Naive thymus-derived CD8-positive, alpha-beta T cell (primary cell): ENCODE results near the gene NOXA1. TPM values are rescaled to one million over a fixed set of nuclear protein-coding genes. Genes with fewer than 3 reads are reported as not detected.
"Not testable (repeated sequence)": the region's sequence is repeated elsewhere in the genome, so short reads cannot be mapped to it uniquely, and the experiment has no call there.

Source experiments
- ATAC-seq, 2 donors: fragments of 150-1000 bp; cut with Tn5 transposase in 1 of 2; sonication (Bioruptor Pico), chemical (Tn5 transposase) in 1 of 2; 1 replicate in 1 of 2; 2 replicates in 1 of 2; pipeline ENCODE4 v1.10.0; 2021; ENCODE audit warnings: mild to moderate bottlenecking in 2 of 2, moderate library complexity in 2 of 2
- POLR2A ChIA-PET: fragments of 350-600 bp; sonication (Branson Sonifier 250); formaldehyde crosslinking; loops from one replicate; lab custom pipeline; 2021; ENCODE audit warnings: antibody characterized with exemption; lab: Charles Lee
- DNase-seq, 10 donors: peaks; one replicate each; pipeline versions ENCODE4 v3.0.0 to v3.0.0-alpha.2; 2020 to 2022
- H3K27ac Mint-ChIP-seq, 10 donors: one replicate each; pipeline ENCODE4 v1.8.0; 2020 to 2022; ENCODE audit warnings: mild to moderate bottlenecking in 10 of 10, mixed read lengths in 10 of 10, moderate library complexity in 4 of 10, inconsistent platforms in 1 of 10
- H3K27me3 Mint-ChIP-seq, 5 donors: one replicate each; pipeline ENCODE4 v1.8.0; 2021 to 2022; ENCODE audit warnings: mixed read lengths in 5 of 5
- H3K36me3 Mint-ChIP-seq, 3 donors: one replicate each; pipeline ENCODE4 v1.8.0; 2020 to 2022; ENCODE audit warnings: mixed read lengths in 3 of 3, mild to moderate bottlenecking in 2 of 3, inconsistent platforms in 1 of 3
- H3K4me1 Mint-ChIP-seq, 4 donors: one replicate each; pipeline ENCODE4 v1.8.0; 2021 to 2022; ENCODE audit warnings: mixed read lengths in 4 of 4
- H3K4me3 Mint-ChIP-seq, 10 donors: one replicate each; pipeline ENCODE4 v1.8.0; 2020 to 2022; ENCODE audit warnings: mild to moderate bottlenecking in 10 of 10, mixed read lengths in 10 of 10, moderate library complexity in 6 of 10, inconsistent platforms in 1 of 10
- H3K9me3 Mint-ChIP-seq, 9 donors: one replicate each; pipeline ENCODE4 v1.8.0; 2020 to 2022; ENCODE audit warnings: mixed read lengths in 9 of 9, mild to moderate bottlenecking in 3 of 9, inconsistent platforms in 1 of 9, moderate library complexity in 1 of 9
- polyA plus RNA-seq, 3 donors: library from polyadenylated mRNA; unstranded; fragments of 300-500 nt; fragmentation: Illumina TruSeq; gene quantifications; one replicate each; pipeline ENCODE4 v1.2.3, GENCODE V29; 2021
- total RNA-seq, 8 experiments: library from RNA in 2 of 8; stranded (reverse) in 2 of 8; gene quantifications; one replicate each; pipeline ENCODE4 v1.2.3 and lab custom pipeline; 2021 to 2026

Gene NOXA1
- total and polyA plus RNA-seq, 5 experiments from 2014 or later = 0.75 to 4.5 (median 1.1) TPM

GRCh38 chr9:137402746-137403145 lies 20.4 kb upstream of the NOXA1 start:
- no peak for ATAC-seq
- no peaks in the 10 kb centered on the region for H3K9me3 Mint-ChIP-seq
- no peak overlapping the region for H3K4me3 Mint-ChIP-seq
- peaks cover 0 to 11% (median 6%) of the 10 kb centered on the region in 3 donors for H3K36me3 Mint-ChIP-seq
- POLR2A ChIA-PET = no interaction called here
- peaks cover 0 to 24% (median 6%) of the 10 kb centered on the region in 4 donors for H3K4me1 Mint-ChIP-seq
- H3K27me3 Mint-ChIP-seq = peaks cover 0 to 8% (median 0%) of the 10 kb centered on the region in 5 donors
- H3K27ac Mint-ChIP-seq = peak overlapping the region in 1 of 10 donors; percentile 22
- no peak for DNase-seq

GRCh38 chr9:137403269-137403668 lies 19.9 kb upstream of the NOXA1 start:
- DNase-seq (no peak), ATAC-seq (no peak)
- Mint-ChIP-seq H3K9me3 (no peaks in the 10 kb centered on the region), H3K4me1 (peaks cover 0 to 26% (median 6%) of the 10 kb centered on the region in 4 donors), H3K4me3 (no peak overlapping the region), H3K36me3 (peaks cover 0 to 11% (median 6%) of the 10 kb centered on the region in 3 donors), H3K27me3 (peaks cover 0 to 11% (median 0%) of the 10 kb centered on the region in 5 donors), H3K27ac (peak overlapping the region in 1 of 10 donors; percentile 37)
- POLR2A ChIA-PET = no interaction called here

- Mint-ChIP-seq H3K36me3 (peaks cover 0 to 7% (median 6%) of the 10 kb centered on the region in 3 donors), H3K4me1 (peaks cover 0 to 23% (median 5%) of the 10 kb centered on the region in 4 donors), H3K27ac (no peak overlapping the region), H3K9me3 (no peaks in the 10 kb centered on the region), H3K4me3 (no peak overlapping the region), H3K27me3 (peaks cover 0 to 11% (median 0%) of the 10 kb centered on the region in 5 donors)
- DNase-seq = no peak
- no peak for ATAC-seq
- POLR2A ChIA-PET = no interaction called here
These were observed 18.1 kb upstream of the NOXA1 start for GRCh38 chr9:137404961-137405567.

- Mint-ChIP-seq H3K36me3 (peaks cover 0 to 7% (median 6%) of the 10 kb centered on the region in 3 donors), H3K27me3 (peaks cover 0 to 11% (median 0%) of the 10 kb centered on the region in 5 donors), H3K27ac (peak overlapping the region in 2 of 10 donors; percentile 69 to 88), H3K4me1 (peaks cover 0 to 20% (median 5%) of the 10 kb centered on the region in 4 donors), H3K4me3 (peak overlapping the region in 4 of 10 donors; percentile 11 to 82 (median 60)), H3K9me3 (no peaks in the 10 kb centered on the region)
- POLR2A ChIA-PET = no interaction called here
- DNase-seq (no peak), ATAC-seq (no peak)
These were observed 17.5 kb upstream of the NOXA1 start for GRCh38 chr9:137405677-137406081.

- no peak for ATAC-seq
- Mint-ChIP-seq H3K27ac (peak overlapping the region in 2 of 10 donors; percentile 69 to 88), H3K4me3 (peak overlapping the region in 6 of 10 donors; percentile 10 to 82 (median 48)), H3K36me3 (peaks cover 0 to 7% (median 6%) of the 10 kb centered on the region in 3 donors), H3K4me1 (peaks cover 0 to 20% (median 5%) of the 10 kb centered on the region in 4 donors), H3K27me3 (peaks cover 0 to 11% (median 0%) of the 10 kb centered on the region in 5 donors), H3K9me3 (no peaks in the 10 kb centered on the region)
- POLR2A ChIA-PET = no interaction called here
- no peak for DNase-seq
These were observed 17.0 kb upstream of the NOXA1 start for GRCh38 chr9:137406085-137406760.

- peak in 9 of 10 donors; percentile 35 to 77 (median 65) for DNase-seq
- peaks cover 0 to 20% (median 7%) of the 10 kb centered on the region in 4 donors for H3K4me1 Mint-ChIP-seq
- no peak overlapping the region for H3K4me3 Mint-ChIP-seq
- POLR2A ChIA-PET = interaction anchor here (1.1 kb wide), 1 partner anchor 105 kb away, joined by 3 read pairs; the partner anchor contains the start of gene NRARP
- no peak overlapping the region for H3K27ac Mint-ChIP-seq
- peaks cover 0 to 7% (median 6%) of the 10 kb centered on the region in 3 donors for H3K36me3 Mint-ChIP-seq
- peaks cover 0 to 11% (median 0%) of the 10 kb centered on the region in 5 donors for H3K27me3 Mint-ChIP-seq
- peak; percentile 97 to 98 for ATAC-seq
- H3K9me3 Mint-ChIP-seq = no peaks in the 10 kb centered on the region
These were observed 16.2 kb upstream of the NOXA1 start for GRCh38 chr9:137406876-137407589.

GRCh38 chr9:137407590-137408300 lies 15.4 kb upstream of the NOXA1 start:
- H3K4me1 Mint-ChIP-seq = peaks cover 0 to 19% (median 6%) of the 10 kb centered on the region in 4 donors
- H3K4me3 Mint-ChIP-seq = peak overlapping the region in 3 of 10 donors; percentile 20 to 72 (median 43)

GRCh38 chr9:137408651-137409405 lies 14.4 kb upstream of the NOXA1 start:
- POLR2A ChIA-PET = no interaction called here
- no peak overlapping the region for H3K4me3 Mint-ChIP-seq

More at GRCh38 chr9:137407590-137408300, 15.4 kb upstream of the NOXA1 start:
- peaks cover 0 to under 1% (median 0%) of the 10 kb centered on the region in 3 donors for H3K36me3 Mint-ChIP-seq
- POLR2A ChIA-PET = interaction anchor here (0.6 to 1.1 kb wide), 2 partner anchors 18 to 105 kb away, joined by 3 to 6 read pairs; partner anchors contain the start of gene NRARP
- DNase-seq (no peak), ATAC-seq (no peak)
- H3K27ac Mint-ChIP-seq = no peak overlapping the region
- peaks cover 0 to 11% (median 0%) of the 10 kb centered on the region in 5 donors for H3K27me3 Mint-ChIP-seq
- no peaks in the 10 kb centered on the region for H3K9me3 Mint-ChIP-seq

GRCh38 chr9:137409515-137409914 lies 13.7 kb upstream of the NOXA1 start:
- H3K9me3 Mint-ChIP-seq = no peaks in the 10 kb centered on the region
- peak overlapping the region in 2 of 10 donors; percentile 8 to 26 for H3K4me3 Mint-ChIP-seq
- peaks cover 0 to 11% (median 0%) of the 10 kb centered on the region in 5 donors for H3K27me3 Mint-ChIP-seq
- H3K4me1 Mint-ChIP-seq = peaks cover 0 to 30% (median 9%) of the 10 kb centered on the region in 4 donors
- no peaks in the 10 kb centered on the region for H3K36me3 Mint-ChIP-seq
- POLR2A ChIA-PET = no interaction called here
- peak overlapping the region in 1 of 10 donors; percentile 62 for H3K27ac Mint-ChIP-seq
- no peak for DNase-seq
- no peak for ATAC-seq

More at GRCh38 chr9:137408651-137409405, 14.4 kb upstream of the NOXA1 start:
- no peaks in the 10 kb centered on the region for H3K9me3 Mint-ChIP-seq
- H3K27me3 Mint-ChIP-seq = peaks cover 0 to 11% (median 0%) of the 10 kb centered on the region in 5 donors
- DNase-seq = no peak
- no peaks in the 10 kb centered on the region for H3K36me3 Mint-ChIP-seq
- H3K4me1 Mint-ChIP-seq = peaks cover 0 to 25% (median 8%) of the 10 kb centered on the region in 4 donors
- no peak for ATAC-seq
- H3K27ac Mint-ChIP-seq = peak overlapping the region in 1 of 10 donors; percentile 62

- not testable (repeated sequence) for H3K9me3 Mint-ChIP-seq, ATAC-seq, H3K36me3 Mint-ChIP-seq, H3K27ac Mint-ChIP-seq
- peak in 1 of 10 donors; percentile 60 for DNase-seq
- H3K27me3 Mint-ChIP-seq = peaks cover 0 to 11% (median 0%) of the 10 kb centered on the region in 5 donors
- peaks cover 0 to 34% (median 10%) of the 10 kb centered on the region in 4 donors for H3K4me1 Mint-ChIP-seq
- H3K4me3 Mint-ChIP-seq = peak overlapping the region in 1 of 10 donors; percentile 43
- POLR2A ChIA-PET = interaction anchor here (1.0 kb wide), 1 partner anchor 94 kb away, joined by 6 read pairs; no protein-coding TSS in a partner anchor
These were observed 12.8 kb upstream of the NOXA1 start for GRCh38 chr9:137410236-137410890.

- POLR2A ChIA-PET = interaction anchor here (1.0 kb wide), 1 partner anchor 95 kb away, joined by 6 read pairs; no protein-coding TSS in a partner anchor
- ATAC-seq (no peak), DNase-seq (no peak)
- peak overlapping the region in 2 of 10 donors; percentile 43 to 67 for H3K4me3 Mint-ChIP-seq
- peaks cover 0 to 8% (median 0%) of the 10 kb centered on the region in 5 donors for H3K27me3 Mint-ChIP-seq
- no peak overlapping the region for H3K27ac Mint-ChIP-seq
- no peaks in the 10 kb centered on the region for H3K36me3 Mint-ChIP-seq
- H3K4me1 Mint-ChIP-seq = peaks cover 0 to 30% (median 9%) of the 10 kb centered on the region in 4 donors
- no peaks in the 10 kb centered on the region for H3K9me3 Mint-ChIP-seq
These were observed 12.3 kb upstream of the NOXA1 start for GRCh38 chr9:137410891-137411249.
